H1 (cell line): ENCODE data around the gene COPA. TPM values are rescaled to one million over a fixed set of nuclear protein-coding genes. Genes with fewer than 3 reads are reported as not detected.

Source experiments
- polyA plus RNA-seq, 7 experiments: library from polyadenylated mRNA; depleted of rRNA in 3 of 7; stranded (reverse) in 5 of 7; unstranded in 2 of 7; fragments of >200 nt in 5 of 7; fragments of 200-250 nt in 2 of 7; gene quantifications; 1 replicate in 5 of 7; 2 replicates in 1 of 7; 4 replicates in 1 of 7; pipeline versions ENCODE4 v1.2.1 to v1.2.3, GENCODE V29; 2011 to 2013; ENCODE audit warnings: missing spikeins in 2 of 7, mixed read lengths in 2 of 7
- small RNA-seq: library from polyadenylated mRNA; stranded (forward); fragments of <200 nt; extraction: miRNeasy Mini kit (QIAGEN cat#:217004); gene quantifications from one replicate; pipeline ENCODE3, GENCODE V24; 2013; ENCODE audit not compliant: insufficient read depth
- total RNA-seq: library from RNA; stranded (reverse); fragmentation: NEBNext Ultra II Directional; extraction: Animal tissue kit (Norgen Biotek cat#: 25700); gene quantifications from 2 replicates; pipeline ENCODE4 v1.2.1, GENCODE V29; 2021

COPA gene
- total and polyA plus RNA-seq, 2 of the 8 experiments (the other 6 are each of a cell fraction or from before 2014, with no cell fraction given) = 78.2 to 115 TPM

Small RNAs within 50 kb of the gene (small RNA-seq; reads per million reads assigned to genes)
- gene RF00019 (not detected), gene RNU4-42P (not detected)

Other genes with a start within 250 kb of the COPA start
- gene IGSF8, start 244.6 kb downstream of the COPA start, total RNA-seq = 69.6 and 71.2 TPM in 2 replicates
- gene IGSF8, start 244.6 kb downstream of the COPA start, polyA plus RNA-seq (2011; rRNA removed) = 132 and 166 TPM in 2 replicates
- 34.8 and 39.7 TPM in 2 replicates for gene ATP1A2, start 227.5 kb downstream of the COPA start, total RNA-seq
- 40.8 and 54.2 TPM in 2 replicates for gene ATP1A2, start 227.5 kb downstream of the COPA start, polyA plus RNA-seq (2011; rRNA removed)
- 0.57 and 0.61 TPM in 2 replicates for gene ATP1A4, start 191.6 kb downstream of the COPA start, total RNA-seq
- gene ATP1A4, start 191.6 kb downstream of the COPA start, polyA plus RNA-seq (2011; rRNA removed) = 0.48 and 0.80 TPM in 2 replicates
- 0.80 and 1.1 TPM in 2 replicates for gene CASQ1, start 152.7 kb downstream of the COPA start, total RNA-seq
- gene CASQ1, start 152.7 kb downstream of the COPA start, polyA plus RNA-seq (2011; rRNA removed) = 1.3 and 1.4 TPM in 2 replicates
- 75.1 and 78.8 TPM in 2 replicates for gene PEA15, start 137.9 kb downstream of the COPA start, total RNA-seq
- 68.2 and 71.3 TPM in 2 replicates for gene PEA15, start 137.9 kb downstream of the COPA start, polyA plus RNA-seq (2011; rRNA removed)
- 110 and 113 TPM in 2 replicates for gene DCAF8, start 80.7 kb downstream of the COPA start, total RNA-seq
- gene DCAF8, start 80.7 kb downstream of the COPA start, polyA plus RNA-seq (2011; rRNA removed) = 68.2 and 86.3 TPM in 2 replicates
- 80.2 TPM in 2 replicates for gene PEX19, start 58.1 kb downstream of the COPA start, total RNA-seq
- gene PEX19, start 58.1 kb downstream of the COPA start, polyA plus RNA-seq (2011; rRNA removed) = 36.4 and 50.4 TPM in 2 replicates
- 64.7 and 70.1 TPM in 2 replicates for gene NCSTN, start 133 bp upstream of the COPA start, total RNA-seq
- gene NCSTN, start 133 bp upstream of the COPA start, polyA plus RNA-seq (2011; rRNA removed) = 115 and 125 TPM in 2 replicates
- 0.39 and 0.48 TPM in 2 replicates for gene NHLH1, start 23.8 kb upstream of the COPA start, total RNA-seq
- gene NHLH1, start 23.8 kb upstream of the COPA start, polyA plus RNA-seq (2011; rRNA removed) = 0.91 and 1.2 TPM in 2 replicates
- 62.5 TPM in 2 replicates for gene VANGL2, start 57.3 kb upstream of the COPA start, total RNA-seq
- 112 and 118 TPM in 2 replicates for gene VANGL2, start 57.3 kb upstream of the COPA start, polyA plus RNA-seq (2011; rRNA removed)
- not detected in 2 replicates for gene SLAMF6, start 180.0 kb upstream of the COPA start, total RNA-seq
- gene SLAMF6, start 180.0 kb upstream of the COPA start, polyA plus RNA-seq (2011; rRNA removed) = not detected in 2 replicates
- not detected in 2 replicates for gene CD84, start 236.2 kb upstream of the COPA start, total RNA-seq
- not detected in 2 replicates for gene CD84, start 236.2 kb upstream of the COPA start, polyA plus RNA-seq (2011; rRNA removed)